ENCODE data around the gene CFAP74. TPM values are rescaled to one million over a fixed set of nuclear protein-coding genes. Genes with fewer than 3 reads are reported as not detected.

The CFAP74 gene
- total RNA-seq, 1 experiment from 2014 or later: 0.28 TPM

GRCh38 chr1:2033165-2033564, 29.6 kb upstream of the CFAP74 start:
- no peak overlapping the region; the same call in 1 of the 2 replicates for H3K14ac ChIP-seq (ENCODE audit: insufficient read depth, low read length)
- no peaks in the 10 kb centered on the region for H3K23me2 ChIP-seq (ENCODE audit: insufficient read length, low read depth, low read length, poor library complexity, severe bottlenecking)
- H4K20me1 ChIP-seq (ENCODE audit: control insufficient read depth, insufficient read depth, insufficient read length): no peaks in the 10 kb centered on the region
- H2AFZ ChIP-seq (ENCODE audit: low read length): no peak overlapping the region
- H2BK15ac ChIP-seq (ENCODE audit: low read depth, low read length): no peak overlapping the region
- H3K27me3 Mint-ChIP-seq (ENCODE audit: low read depth): peaks cover 2% of the 10 kb centered on the region
- H3K23ac ChIP-seq (ENCODE audit: insufficient read length, low read depth, low read length): no peak overlapping the region
- no peak overlapping the region for H3K9ac ChIP-seq (ENCODE audit: extremely low read depth, insufficient read length, low read length)
- no peak overlapping the region for H3K27ac Mint-ChIP-seq
- H3K27ac ChIP-seq (ENCODE audit: insufficient read length, low read depth, low read length): no peak overlapping the region
- H3T11ph ChIP-seq (ENCODE audit: low read length): no peak overlapping the region
- H3K79me1 ChIP-seq (ENCODE audit: insufficient read depth, low read depth, low read length, poor library complexity, severe bottlenecking): no peaks in the 10 kb centered on the region
- no peak overlapping the region for H3K56ac ChIP-seq (ENCODE audit: insufficient read length, low read depth, low read length)
- H2AK5ac ChIP-seq (ENCODE audit: insufficient read length, low read length): no peak overlapping the region
- H2BK20ac ChIP-seq (ENCODE audit: low read depth, low read length, poor library complexity, severe bottlenecking): no peak overlapping the region
- no peak overlapping the region for H2BK120ac ChIP-seq (ENCODE audit: low read depth, low read length, poor library complexity, severe bottlenecking)
- no peak overlapping the region for H4K5ac ChIP-seq (ENCODE audit: insufficient read length, low read depth, low read length)
- no peak for DNase-seq
- H3K18ac ChIP-seq (ENCODE audit: insufficient read length, low read depth, low read length): no peak overlapping the region
- H3K36me3 Mint-ChIP-seq (ENCODE audit: insufficient read depth in 1 of 3, low read depth in 3 of 3): no peaks in the 10 kb centered on the region
- no peaks in the 10 kb centered on the region for H3K9me3 ChIP-seq (ENCODE audit: control insufficient read depth, low read depth, low read length)
- no peaks in the 10 kb centered on the region for H3K79me2 ChIP-seq (ENCODE audit: insufficient read depth, low read length)
- no peaks in the 10 kb centered on the region for H3K9me3 Mint-ChIP-seq
- WGBS (ENCODE audit: extremely low coverage, insufficient read length, low lambda C conversion rate): no CpG with 5 or more reads among the region's 13 CpGs
- H3K4me1 Mint-ChIP-seq: peaks cover 0 to 12% of the 10 kb centered on the region in 2 experiments; a peak in 2 of 4 replicates
- no peak overlapping the region for H4K91ac ChIP-seq (ENCODE audit: insufficient read length, low read depth, low read length)
- no peak overlapping the region for H4K8ac ChIP-seq (replicated peaks; ENCODE audit: insufficient read length, low read depth, low read length)
- H3K4me1 ChIP-seq (ENCODE audit: insufficient read depth, low read length): no peaks in the 10 kb centered on the region
- H3K4me2 ChIP-seq (ENCODE audit: insufficient read depth, insufficient read length, low read length): no peak overlapping the region
- H3K4me3 Mint-ChIP-seq: no peak overlapping the region
- H2BK5ac ChIP-seq (ENCODE audit: insufficient read length, low read length): no peak overlapping the region
- H3K27me3 ChIP-seq (ENCODE audit: insufficient read depth, low read length): no peaks in the 10 kb centered on the region
- TF ChIP-seq, protein P1, sequence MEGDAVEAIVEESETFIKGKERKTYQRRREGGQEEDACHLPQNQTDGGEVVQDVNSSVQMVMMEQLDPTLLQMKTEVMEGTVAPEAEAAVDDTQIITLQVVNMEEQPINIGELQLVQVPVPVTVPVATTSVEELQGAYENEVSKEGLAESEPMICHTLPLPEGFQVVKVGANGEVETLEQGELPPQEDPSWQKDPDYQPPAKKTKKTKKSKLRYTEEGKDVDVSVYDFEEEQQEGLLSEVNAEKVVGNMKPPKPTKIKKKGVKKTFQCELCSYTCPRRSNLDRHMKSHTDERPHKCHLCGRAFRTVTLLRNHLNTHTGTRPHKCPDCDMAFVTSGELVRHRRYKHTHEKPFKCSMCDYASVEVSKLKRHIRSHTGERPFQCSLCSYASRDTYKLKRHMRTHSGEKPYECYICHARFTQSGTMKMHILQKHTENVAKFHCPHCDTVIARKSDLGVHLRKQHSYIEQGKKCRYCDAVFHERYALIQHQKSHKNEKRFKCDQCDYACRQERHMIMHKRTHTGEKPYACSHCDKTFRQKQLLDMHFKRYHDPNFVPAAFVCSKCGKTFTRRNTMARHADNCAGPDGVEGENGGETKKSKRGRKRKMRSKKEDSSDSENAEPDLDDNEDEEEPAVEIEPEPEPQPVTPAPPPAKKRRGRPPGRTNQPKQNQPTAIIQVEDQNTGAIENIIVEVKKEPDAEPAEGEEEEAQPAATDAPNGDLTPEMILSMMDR (conservative IDR thresholded peaks at IDR 0.05): no peak
- no peak overlapping the region for H2BK12ac ChIP-seq (ENCODE audit: insufficient read length, low read depth, low read length)
- H3K4ac ChIP-seq (ENCODE audit: low read depth, low read length): no peak overlapping the region
